Measurements from ENCODE around the gene NCKAP1.
"Not testable (repeated sequence)": the region's sequence is repeated elsewhere in the genome, so short reads cannot be mapped to it uniquely, and the experiment has no call there.

Gene NCKAP1

DNA sequence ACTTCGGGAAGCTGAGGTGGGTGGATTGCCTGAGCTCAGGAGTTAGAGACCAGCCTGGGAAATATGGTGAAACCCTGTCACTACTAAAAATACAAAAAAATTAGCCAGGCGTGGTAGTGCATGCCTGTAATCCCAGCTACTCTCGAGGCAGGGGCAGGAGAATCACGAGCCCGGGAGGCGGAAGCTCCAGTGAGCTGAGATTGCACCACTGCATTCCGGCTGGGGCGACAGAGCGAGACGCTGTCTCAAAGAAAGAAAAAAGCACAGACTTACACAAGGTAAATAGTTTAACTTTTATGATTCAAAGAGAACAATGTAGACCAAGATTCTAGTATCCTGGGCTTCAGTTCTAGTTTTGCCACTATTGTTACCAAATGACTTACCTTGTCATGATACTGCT is 37.4 kb downstream of the NCKAP1 start:
- no peak for DNase-seq

DNA sequence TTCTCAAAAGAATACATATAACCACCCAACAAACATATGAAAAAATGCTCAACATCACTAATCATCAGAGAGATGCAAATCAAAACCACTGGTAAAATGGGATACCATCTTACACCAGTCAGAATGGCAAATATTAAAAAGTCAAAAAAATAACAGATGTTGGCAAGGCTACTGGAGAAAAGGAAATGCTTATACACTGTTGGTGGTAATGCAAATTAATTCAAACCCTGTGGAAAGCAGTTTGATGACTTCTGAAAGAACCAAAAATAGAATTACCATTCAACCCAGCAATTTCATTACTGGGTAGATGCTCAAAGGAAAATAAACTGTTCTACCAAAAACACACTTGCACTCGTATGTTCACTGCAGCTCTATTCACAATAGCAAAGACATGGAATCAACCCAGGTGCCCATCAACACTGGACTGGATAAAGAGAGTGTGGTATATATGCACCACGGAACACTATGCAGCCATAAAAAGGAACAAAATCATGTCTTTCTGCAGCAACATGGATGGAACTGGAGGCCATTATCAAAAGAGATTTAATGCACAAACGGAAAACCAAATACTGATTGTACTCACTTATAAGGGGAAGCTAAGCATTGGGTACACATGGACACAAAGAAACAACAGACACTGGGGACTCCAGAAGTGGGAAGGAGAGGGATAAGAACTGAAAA is 38.8 kb downstream of the NCKAP1 start:
- no peak for DNase-seq

DNA sequence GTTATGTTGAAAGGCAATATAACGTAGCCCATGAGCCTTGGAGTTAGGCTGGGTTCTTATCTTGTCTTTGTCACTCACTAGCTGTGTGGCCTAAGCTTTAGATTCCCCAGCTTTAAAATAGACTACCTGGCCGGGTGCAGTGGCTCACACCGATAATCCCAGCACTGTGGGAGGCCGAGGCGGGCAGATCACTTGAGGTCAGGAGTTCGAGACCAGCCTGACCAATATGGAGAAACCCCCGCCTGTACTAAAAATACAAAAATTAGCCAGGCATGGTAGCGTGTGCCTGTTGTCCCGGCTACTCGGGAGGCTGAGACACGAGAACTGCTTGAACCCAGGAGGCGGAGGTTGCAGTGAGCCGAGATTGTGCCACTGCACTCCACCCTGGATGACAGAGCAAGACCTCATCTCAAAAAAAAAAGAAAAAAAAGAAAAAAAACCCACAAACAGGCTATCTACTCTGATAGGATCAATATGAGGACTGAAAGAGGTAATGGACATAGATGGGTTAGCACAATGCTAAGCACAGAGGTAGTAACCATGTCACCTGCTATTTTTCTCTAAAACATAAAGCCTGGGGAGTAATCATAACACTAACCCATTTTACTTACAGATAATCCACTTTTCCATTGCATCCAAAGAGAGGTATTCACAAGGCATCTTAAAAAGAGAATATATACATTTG is 43.9 kb downstream of the NCKAP1 start:
- no peak for DNase-seq

DNA sequence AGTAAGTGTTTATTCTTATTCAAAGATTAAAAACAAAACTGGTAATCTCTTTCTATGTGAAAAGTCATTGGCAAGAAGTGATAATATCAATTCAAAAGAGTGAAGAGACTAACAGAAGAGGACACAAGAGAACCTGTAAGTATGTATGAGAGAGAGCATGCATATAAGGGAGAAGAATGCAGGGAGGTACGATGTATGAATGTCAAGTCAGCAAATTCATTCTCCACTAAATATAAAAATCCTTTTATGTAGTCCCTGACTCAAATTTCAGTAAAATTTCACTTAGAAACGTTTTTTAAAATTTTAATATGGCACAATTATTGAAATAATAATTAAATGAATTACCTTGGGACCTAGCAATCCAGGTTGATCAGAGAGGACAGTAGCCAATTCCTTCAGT is 55.3 kb downstream of the NCKAP1 start:
- no peak for DNase-seq

DNA sequence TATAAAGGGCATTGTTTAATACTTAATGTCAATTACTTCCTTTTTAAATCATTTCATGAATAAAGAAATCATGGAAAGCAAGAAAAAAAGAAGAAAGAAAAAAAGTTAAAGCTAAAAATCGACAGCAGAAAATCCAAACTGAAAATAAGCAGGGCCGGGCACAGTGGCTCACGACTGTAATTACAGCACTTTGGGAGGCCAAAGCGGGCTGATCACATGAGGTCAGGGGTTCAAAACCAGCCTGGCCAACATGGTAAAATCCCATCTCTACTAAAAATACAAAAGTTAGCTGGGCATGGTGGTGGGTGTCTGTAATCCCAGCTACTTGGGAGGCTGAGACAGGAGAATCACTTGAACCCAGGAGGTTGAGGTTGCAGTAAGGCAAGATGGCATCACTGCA is 56.8 kb downstream of the NCKAP1 start:
- DNase-seq: not testable (repeated sequence)

DNA sequence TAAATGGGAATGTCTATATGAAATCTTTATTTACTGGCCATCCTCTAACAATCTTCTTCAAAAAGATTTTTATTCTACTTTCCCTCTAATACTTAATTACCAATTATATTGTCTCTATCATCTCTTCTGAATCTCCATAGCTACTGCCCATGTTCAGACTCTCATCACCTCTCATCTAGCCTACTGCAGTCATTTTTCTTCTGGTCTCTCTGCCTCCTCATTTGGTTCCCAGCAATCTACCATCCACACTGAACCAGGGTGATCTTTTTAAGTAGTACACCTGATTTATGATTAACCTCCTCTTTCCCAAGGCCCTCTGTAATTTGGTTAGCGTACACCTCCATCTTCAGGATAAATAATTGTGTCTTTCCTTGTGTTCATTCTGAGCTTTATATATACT is 57.6 kb downstream of the NCKAP1 start:
- DNase-seq: no peak

DNA sequence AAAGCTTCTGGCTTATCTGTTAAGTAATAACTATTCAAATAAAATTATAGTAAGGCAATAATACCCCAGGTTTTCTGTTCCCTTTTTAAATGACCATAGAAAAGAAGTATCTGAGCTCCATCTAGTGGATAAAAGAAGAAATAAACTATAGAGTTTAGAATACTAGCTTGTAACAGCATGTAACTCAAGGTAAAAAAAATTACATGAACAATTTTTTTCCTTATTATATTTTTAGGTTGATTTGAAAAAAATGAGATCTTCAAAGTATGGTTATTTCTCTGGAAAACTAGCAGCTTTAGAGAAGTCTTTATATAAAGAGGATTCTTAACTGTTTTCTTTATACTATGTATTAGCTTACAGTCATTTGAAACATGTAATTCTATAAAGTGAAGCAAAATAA is 58.1 kb downstream of the NCKAP1 start:
- peak; percentile 18 for DNase-seq

DNA sequence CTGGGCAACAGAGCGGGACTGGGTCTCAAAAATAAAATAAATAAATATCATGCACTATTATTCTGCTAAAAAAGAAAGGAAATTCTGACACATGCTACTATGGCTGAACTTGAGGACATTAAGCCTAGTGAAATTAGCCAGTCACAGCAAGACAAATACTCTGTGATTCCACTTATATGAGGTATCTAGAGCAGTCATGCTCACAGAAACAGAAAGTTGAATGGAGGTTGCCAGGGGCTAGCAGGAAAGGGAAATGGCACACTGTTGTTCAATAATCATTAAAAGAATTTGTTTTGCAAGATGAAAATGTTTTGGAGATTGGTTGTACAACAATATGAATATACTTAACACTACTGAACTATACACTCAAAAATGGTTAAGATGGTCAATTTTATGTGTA is 60.8 kb downstream of the NCKAP1 start:
- DNase-seq: no peak

DNA sequence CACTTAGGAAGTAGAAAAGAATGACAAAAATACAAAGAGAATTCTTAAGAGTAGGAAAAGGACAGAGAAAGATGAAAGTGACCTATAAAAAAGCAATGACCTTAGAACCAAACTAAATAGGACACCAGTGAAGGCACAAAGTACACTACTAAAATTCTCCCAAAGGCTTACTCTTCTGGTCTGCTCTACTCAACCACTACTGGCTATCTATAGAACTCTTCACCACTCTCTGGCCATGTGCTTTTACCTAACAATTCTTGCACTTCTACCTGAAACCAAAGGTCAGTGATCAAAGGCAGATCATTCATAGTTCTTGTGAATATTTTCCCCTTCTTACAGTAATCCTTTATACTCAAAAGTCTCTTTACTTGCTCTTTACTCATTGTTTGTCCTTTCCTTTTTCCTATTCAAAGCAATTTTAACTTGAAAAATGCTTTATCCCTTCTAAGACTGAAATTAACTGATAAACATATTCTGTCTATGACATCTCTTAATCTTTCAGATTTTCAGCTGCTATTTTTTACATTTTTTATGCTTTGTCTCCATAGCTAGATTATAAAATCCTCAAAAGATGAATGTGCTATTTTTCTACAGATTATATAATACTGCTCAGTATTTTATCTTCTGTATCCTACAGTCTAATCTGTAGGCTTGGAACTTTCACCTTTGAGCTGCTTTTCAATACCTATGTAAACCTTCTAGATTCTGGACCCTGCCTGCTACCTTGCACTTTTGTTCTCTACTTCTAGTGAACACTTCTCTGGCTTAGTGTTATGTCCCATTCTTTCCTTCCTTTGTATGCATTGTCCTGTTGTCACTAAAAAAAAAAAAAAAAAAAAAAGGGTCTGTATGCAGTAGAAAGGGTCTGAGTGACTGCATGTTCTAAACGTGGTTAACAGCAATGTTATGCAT is 64.6 kb downstream of the NCKAP1 start:
- DNase-seq: no peak

DNA sequence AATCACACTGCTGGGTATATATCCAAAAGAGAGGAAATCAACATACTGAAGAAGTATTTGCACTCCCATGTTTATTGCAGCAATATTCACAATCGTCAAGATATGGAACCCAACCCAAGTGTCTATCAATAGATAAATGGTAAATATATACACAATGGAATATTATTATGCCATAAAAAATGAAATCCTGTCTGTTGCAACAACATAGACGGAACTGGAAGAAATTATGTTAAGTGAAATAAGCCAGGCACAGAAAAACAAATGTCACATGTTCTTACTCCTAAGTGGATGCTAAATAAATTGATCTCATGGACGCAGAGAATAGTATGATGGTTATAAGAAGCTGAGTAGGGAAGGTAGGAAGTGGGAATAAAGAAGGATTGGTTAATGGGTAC is 65.7 kb downstream of the NCKAP1 start:
- DNase-seq: no peak

DNA sequence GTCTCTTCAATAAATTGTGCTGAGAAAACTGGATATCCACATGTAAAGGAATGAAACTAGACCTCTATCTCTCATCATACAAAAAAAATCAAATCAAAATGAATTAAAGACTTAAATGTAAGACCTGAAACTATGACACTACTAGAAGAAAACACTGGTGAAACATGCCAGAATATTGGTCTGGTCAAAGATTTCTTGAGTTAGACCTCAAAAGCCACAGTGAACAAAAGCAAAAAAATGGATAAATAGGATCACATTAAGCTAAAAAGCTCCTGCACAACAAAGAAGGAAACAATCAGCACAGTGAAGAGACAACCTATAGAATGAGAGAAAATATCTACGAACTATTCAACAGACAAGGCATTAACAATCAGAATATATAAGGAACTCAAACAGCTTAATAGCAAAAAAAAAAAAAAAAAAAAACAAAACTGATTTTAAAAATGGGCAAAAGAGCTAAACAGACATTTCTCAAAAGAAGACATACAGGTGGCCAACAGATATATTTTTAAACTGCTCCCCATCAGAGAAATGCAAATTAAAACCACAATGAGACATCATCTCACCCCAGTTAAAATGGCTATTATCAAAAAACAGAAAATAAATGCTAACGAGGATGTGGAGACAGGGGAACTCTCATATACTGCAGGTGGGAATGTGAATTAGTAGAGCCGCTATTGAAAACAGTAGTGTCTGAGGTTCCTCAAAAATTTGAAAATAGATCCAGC is 66.3 kb downstream of the NCKAP1 start:
- no peak for DNase-seq

DNA sequence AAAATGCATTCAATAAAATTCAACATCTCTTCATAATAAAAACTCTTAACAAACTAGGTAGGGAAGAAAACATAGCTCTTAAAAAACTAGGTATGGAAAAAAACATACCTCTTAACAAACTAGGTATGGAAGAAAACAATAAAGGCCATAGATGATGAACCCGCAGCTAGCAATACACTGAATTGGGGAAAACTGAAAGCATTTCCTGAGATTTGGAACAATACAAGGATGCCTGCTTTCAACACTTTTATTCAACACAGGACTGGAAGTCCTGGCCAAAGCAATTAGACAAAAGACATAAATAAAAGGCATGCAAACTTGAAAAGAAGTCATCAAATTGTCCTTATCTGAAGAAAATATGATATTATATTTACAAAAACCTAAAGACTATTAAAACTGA is 67.8 kb downstream of the NCKAP1 start:
- DNase-seq: no peak

DNA sequence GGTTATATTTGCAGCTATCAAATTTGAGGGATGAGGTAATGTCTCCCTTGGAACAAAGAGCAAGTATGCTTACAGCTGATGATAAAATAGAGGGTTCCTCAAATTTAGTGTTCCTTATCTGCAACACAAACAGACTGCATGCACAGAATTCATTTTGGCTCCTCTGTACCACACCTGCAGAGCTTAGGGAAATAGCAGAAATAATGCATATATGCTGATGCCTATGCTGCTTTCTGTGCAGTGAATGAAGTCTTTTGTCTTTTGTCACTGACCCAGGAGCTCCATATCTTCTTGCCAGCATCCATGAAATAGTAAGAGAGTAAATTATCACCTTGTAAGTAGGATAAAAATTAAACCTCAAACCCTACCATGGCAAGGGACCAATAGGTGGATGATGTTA is 69.8 kb downstream of the NCKAP1 start:
- DNase-seq: no peak

DNA sequence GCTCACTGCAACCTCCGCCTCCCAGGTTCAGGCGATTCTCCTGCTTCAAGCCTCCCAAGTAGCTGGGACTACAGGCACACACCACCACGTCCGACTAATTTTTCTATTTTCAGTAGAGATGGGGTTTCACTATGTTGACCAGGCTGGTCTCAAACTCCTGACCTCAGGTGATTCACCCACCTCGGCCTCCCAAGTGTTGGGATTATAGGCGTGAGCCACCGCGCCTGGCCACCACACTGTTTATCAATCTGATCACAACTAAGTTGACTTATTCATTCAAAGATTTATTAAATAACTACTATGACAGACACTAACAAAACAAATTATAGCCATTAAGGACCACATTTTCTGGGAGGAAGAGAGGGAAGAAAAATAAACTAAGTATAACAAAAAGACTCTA is 71.9 kb downstream of the NCKAP1 start:
- DNase-seq: not testable (repeated sequence)

DNA sequence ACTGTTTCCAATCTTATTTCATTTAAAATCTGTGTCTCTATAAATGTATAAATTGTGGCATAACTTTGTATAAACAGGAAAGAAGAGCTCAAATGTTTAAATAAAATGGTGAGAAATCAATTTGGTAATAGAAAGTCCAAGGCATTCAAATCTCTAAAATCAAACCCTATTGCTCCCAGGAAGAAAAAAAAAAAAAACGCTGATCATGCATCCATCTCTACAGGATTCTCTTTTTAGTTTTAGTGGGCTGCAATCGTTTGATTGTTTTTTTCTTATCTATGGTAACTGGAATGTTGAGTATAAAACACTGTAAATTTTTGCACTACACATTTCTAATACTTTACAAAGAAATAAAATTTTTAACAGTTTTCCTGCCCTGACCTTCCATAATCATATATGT is 75.6 kb downstream of the NCKAP1 start:
- DNase-seq: no peak

DNA sequence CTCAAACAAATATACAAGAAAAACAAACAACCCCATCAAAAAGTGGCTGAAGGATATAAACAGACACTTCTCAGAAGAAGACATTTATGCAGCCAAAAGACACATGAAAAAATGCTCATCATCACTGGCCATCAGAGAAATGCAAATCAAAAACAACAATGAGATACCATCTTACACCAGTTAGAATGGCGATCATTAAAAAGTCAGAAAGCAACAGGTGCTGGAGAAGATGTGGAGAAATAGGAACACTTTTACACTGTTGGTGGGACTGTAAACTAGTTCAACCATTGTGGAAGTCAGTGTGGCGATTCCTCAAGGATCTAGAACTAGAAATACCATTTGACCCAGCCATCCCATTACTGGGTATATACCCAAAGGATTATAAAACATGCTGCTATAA is 77.4 kb downstream of the NCKAP1 start:
- DNase-seq: not testable (repeated sequence)

DNA sequence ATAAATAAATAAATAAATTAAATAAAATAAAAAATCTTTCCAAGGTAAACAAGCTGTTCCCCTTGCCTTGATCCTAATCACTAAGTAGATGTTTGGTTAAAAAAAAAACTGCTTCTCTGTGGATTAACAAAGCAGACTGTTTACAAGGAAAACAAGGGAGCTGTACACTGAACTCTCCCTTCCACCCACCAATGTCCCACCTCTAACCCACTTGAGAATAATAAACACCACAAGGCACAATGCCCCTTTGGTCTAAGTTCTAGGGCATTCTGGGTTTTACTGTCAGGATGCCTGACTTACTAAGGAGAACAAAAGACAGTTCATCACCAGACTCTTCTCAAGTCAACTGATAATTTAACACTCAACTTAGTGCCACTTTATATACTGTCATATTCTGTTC is 83.5 kb downstream of the NCKAP1 start:
- no peak for DNase-seq

DNA sequence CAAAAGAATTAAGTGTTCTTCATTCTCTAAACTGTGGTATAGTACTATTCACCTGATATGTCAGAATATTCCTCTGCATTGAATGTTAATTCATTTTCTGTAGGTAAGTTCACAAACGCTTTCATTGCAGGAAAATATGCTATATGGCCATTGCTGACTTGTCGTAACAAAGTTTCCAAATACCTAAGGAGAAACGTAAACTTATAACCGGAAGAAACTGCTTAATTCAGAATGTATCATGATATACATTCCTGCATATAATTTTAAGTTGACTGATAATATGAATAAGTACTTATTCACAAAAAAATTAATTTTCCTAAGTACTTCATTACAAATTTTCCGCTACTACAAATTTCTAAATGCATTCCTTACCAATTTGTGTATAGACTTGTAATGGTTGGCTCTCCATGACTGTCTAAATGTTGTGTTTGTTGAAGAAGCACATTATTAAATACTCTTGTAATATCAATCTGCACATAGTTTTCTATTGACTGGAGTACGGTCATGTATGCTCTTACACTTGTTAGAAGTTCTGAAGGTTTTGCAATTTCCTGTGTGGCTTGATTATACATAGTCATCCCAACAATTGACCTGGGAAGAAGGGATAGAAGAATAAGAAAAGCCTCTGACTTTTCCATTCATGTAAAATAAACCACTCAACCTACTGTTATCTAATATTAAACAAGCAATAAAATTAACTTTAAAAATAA is 85.4 kb downstream of the NCKAP1 start:
- no peak for DNase-seq

DNA sequence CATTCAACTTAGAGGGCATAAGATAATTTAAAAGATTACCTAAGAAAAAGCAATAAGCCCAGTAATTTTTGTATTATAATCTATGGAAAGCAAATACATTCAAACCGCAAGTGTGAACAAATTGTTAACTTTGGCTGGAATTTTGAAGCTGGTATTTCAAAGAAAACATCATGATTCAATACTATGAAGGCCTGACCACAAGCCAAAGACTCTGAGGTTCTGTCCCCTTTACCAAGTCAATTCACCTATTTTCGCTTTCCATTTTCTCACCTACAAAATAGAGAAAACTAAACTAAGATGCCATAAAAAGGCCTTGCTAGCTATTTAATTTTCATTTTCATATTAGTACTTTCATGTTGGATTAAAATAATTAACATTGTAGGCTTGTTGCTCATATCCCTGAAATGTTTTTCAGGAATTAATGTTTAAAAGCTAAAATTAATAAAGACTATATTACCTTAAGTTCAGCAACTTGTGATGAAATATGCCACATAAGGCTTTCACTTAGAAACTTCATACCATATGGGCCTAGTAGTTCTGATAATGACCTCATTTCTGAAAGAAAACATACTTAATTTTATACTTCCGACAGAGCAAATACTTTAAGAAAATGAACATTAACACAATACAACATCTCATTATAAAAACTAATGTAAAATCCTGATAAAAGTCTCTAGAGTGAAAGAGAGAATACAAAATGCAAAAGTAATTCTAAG is 86.2 kb downstream of the NCKAP1 start:
- DNase-seq: no peak

DNA sequence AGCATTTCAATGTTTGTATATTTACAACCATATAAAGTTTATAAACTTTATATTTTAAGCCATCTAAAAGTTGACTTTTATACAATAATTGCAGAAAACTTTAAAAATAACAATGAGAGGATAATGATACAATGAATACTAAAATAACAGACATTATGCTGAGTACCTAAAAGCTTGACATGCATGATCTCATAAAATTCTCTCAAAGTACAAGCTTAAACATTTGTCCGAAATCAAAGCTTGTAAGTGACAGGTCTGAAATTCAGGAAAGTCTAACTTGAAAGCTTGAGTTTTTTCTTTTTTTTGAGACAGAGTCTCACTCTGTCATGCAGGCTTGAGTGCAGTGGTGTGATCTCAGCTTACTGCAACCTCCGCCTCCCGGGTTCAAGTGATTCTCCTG is 87.7 kb downstream of the NCKAP1 start:
- DNase-seq: no peak

DNA sequence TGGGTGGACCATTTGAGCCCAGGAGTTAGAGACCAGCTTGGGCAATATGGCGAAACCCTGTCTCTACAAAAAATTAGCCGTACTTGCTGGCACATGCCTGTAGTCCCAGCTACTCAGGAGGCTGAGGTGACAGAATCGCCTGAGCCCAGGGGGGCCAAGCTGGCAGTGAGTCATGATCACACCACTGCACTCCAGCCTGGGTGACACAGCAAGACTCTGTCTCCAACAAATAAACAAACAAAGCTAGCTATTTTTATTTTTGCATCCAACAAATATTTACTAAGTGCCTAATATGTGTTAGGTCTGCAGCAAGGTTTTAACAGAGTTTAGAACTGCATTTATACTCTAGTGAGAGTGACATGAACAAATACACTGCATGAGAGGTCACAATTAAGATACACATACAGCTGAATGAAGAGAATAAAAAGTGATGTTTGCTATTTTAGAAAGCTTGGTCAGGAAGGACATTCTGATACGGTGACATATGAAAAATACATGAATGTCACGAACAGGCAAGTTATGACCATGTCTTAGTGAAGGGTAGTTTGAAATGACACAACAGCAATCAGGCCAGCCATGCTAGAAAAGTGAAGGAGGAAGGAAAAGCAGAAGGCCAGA is 88.6 kb downstream of the NCKAP1 start:
- no peak for DNase-seq

All from CD4-positive, alpha-beta T cell treated with Interleukin-17A for 1 hour (primary cell).